Stimulated activated CD4-positive, alpha-beta T cell treated with anti-CD3 and anti-CD28 coated beads, Interleukin-4, amount 100 ng/mL, for 1 hour (primary cell): Measurements from ENCODE around the gene IL1RAPL1.

Experiments used
- DNase-seq: peaks from one replicate; pipeline ENCODE4 v3.0.0-alpha.2; 2020

Gene IL1RAPL1

DNA sequence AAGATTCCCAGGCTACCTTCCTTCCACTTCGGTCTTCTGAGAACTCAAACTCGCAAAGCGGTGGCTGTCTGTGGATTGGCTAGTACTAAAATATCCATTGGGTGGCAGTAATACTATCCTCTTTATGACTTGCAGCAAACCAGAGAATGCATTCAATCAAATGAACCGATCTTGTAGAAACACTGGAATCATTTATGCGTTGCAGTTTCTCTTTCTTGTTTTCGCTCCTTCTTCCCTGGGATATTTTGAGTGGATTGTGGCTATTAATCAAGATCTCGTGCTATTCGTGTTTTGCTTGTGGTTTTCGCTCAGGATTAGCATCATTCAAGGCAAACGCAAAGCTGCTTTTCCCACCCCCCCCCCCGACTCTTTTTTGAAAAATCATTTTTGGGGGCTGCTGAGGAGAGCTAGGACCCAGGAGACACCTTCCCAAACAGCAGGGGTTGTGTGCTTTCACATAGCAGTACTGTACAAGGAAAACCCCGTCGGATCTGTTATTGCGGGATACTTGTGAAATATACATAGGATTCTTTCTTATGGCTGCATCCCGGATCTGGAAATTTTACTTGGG lies at the start of gene IL1RAPL1:
TSS of gene IL1RAPL1 (plus strand) at position 466 of the 571 bp plus-strand sequence.
- no peak for DNase-seq

DNA sequence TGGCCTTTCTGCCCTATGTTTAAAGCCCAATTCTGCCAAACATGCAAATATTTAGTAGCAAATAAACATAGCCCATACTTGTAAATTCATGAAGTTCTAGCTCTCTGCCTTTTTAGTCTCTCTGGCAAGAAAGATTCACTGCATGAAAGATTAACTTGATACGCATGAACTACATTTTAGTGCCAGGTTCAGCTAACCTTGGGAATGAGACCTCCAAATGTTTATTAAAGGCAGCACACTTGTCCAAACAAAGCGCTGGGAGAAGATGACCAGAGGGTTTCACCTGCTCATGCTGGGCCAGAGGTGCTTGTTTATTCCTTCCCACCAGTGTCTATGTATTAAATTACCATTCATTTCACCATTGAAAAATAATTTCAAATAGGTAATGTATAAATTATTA lies 44.5 kb upstream of the IL1RAPL1 start:
- no peak for DNase-seq

DNA sequence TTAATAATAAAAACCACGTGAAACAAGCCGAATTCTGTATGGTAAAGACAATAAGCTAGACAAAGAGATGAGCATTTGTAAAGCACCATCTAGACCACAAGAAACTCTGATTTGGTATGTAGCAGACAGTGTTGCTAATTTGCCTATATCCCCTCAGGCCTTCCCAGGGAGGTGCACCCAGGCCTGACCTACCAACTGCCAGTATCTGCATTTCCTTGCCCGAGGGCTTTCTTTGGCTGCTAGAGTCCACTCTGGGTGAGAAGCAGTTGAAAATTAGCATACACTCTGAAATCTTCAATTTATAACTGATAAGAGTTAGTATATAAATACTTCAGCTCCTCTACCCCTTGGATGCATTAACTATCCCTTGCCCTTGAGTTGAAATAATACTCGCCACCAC lies 37.4 kb upstream of the IL1RAPL1 start:
- DNase-seq = no peak

DNA sequence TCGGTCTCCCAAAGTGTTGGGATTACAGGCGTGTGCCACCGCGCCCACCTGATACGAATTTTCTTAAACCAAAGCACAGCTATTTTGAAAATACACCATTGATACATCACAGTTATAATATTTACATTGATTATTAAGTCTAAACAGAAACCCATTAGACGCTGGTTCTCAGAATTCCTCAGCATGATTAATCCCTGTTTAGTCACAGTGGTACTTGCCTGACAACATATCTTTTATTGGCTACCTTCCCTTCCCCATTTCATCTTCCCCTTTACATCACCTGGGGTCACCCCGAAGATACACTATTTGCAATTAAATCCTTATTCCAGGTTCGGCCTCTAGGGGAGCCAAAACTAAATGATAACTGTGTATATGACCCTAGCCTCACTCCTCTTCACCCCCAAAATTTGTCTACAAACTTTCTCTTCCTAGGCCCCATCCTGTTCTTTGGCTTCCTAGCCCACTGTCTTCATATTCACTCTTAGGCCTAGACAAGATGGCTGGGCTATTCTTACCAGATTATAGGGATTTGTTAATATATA lies 36.8 kb upstream of the IL1RAPL1 start:
- DNase-seq = no peak

DNA sequence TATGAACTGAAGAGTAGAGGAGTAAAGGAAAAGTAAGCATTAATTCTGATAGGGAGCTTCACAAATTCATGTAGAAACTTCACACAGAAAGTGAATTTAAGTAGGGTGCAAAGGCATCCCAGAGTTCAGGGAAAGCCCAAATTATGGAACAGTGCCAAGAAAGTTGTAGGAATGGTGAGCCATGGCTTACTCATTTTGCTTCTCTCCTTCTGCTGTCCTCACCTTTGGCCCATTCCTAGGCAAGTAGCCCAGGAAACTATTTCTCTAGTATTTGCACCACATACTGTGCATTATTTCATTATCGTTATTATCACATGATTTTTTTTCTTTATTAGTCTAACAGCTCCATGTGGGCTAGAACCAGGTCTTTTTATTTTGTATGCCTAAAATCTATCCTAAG lies 34.9 kb upstream of the IL1RAPL1 start:
- DNase-seq = no peak

DNA sequence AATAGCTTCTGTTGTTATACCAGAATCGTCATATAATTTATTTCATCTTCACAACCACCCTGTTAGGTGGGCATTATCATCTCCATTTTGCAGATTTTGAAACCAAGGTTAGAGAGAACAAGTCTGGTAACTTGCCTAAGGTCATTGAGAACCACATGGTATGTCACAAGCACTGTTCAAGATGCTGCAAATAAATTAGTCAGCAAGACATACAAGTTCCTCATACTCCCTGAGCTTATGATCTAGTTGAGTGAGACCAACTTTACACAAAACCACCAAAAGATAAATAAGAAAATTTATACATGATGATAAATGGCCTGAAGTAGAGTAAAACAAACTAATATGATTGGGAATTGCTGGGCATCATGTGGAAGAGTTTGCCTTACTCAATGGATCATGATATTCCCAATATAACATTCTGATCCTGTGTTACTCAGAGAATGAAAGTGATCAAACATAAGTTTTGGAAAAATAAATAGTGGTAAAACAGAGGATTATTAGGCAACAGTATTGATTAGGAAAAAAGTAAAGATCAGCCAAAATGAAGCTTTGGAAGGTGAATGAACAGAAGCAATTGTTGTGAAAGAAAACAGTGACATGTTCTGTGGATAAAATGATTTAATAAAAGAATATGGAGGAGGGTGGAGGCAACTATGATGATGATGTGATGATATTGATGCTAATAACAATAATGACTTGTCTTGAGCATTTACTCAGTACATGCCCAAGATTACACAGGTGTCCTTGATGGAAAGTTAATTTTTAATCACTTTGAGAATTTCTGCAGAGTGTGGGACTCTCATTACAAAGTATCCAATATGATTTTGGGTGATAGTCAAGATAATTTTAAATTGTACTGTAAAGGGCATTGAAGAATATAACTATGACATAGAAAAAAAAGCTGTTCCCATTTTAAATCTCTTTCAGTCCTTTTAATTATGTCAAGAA lies 34.1 kb upstream of the IL1RAPL1 start:
- no peak for DNase-seq

DNA sequence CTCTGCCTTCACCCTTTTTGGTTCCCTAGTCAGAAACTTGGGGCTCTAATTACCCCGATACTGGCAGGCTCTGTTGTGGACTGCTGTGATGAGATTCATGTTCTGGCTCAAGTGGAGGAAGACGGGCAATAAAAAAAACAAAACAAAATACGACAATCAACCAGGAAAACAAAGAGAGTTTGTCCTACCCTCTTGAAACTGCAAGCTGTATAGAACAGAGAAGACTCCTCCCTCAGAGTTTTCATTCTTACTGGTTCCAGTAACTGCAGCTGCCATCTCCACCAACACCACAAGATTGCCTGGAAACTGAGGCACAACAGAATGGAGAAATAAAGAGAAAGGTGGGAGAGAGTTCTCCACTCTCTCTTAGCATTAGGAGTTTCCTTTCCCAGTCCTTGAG lies 11.1 kb upstream of the IL1RAPL1 start:
- DNase-seq = no peak

DNA sequence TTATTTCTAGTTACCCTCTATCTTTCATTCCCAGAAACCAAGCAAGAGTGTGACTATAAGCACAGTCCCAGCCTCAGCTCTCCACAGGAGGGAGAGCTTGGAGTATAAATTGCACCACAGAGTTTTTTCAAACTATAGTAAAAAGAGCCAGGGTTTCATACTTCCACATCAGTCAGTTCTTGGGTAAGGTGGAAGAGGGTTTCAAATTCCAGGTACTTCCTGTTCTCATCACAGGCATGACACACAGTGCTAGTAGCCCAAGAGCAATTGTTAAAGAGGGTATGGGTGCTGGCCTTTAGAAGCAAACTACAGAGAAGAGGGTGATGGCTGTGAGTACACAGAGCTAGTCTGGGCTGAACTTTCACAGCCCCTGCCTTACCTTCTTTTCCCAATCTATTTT lies 5.7 kb upstream of the IL1RAPL1 start:
- DNase-seq = no peak

DNA sequence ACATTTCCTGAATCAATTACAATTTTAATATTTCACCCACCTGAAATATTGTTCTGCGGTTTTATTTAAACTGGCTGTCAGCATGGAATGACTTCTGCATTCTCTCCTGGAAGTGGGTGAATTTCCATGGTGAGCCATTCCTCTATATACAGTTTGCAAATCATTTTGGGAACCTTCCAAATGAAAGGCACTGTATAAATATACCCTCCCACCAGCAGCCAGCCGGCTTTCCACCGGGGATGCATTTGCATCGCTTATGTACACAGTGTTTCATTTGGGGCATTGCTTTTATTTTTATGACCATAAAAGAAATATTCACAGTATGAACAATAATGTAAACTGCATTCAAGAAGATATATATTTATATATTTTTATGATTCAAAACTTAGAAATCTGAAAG lies 4.7 kb upstream of the IL1RAPL1 start:
- DNase-seq = no peak

DNA sequence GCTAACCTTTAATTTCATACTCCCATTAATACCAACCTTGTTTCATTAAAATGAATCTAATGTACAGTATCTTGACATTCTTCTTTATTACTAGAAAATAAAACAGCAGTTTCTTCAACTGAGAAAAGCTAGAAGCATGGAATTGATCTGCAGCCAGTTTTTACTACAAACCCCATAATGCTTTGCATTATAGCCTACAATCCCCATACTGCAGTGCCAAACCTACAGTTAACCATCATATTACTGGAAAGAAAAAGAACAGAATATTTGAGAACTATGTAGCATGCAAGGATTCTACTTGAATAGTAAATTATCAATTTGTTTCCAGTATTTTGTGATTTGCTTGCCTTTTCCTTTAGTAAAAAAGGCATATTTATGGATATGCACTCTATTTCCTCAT lies 3.2 kb upstream of the IL1RAPL1 start:
- no peak for DNase-seq

DNA sequence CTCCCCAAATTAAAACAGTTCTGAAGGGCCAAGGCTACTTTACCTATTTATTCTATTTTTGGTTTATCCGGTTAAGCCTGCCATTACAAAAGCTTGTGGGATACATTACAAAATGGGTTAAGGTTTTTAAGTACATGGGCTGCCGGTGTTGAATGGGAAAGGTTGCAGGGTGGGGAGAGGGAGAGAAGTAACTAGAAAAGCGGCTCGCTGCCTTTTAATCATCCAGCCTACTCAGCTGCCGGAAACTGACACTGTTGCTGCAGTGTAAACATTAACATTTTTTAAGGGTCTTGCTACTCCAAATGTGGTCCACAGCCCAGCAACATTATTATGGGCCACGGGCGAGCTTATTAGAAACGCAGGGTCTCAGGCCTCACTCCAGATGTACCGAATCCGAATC lies 1.5 kb upstream of the IL1RAPL1 start:
- no peak for DNase-seq

DNA sequence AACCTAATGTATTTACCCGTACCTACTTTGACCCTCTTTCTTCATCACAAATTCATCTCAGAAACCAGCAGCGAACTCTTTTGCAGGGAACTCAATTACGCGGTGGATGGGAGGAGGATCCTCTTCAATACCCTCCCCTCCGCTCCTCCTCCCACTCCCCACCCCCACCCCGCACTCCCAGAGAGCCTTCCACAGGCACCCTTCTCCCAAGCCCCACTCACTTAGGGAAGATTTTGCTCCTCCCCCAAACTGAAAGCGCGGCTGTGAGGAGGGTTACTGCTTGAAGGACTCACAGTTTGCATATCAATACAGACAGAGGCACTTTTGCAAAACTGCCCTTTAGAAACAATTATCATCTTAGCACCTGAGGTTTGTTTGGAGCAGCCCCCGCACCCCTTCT lies 960 bp upstream of the IL1RAPL1 start:
- DNase-seq = no peak

DNA sequence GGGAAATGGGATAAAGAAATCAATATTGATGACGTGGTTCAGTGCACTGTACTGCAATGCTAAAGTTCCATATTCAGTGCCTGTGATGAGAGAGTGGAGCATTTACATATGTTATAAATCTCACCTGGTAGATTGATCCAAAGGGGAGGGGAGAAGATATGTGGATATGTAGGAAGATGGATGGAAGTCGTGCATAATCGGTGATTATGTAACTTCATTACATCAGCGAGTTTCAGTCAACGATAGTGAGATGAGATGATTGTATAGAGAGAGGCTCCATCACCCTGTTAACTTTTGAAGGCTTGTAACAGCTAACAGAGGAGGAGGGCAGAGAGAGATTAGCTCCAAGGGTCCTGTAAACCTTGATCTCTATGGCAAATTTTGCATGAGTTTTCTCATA lies 1.8 kb downstream of the IL1RAPL1 start:
- no peak for DNase-seq

DNA sequence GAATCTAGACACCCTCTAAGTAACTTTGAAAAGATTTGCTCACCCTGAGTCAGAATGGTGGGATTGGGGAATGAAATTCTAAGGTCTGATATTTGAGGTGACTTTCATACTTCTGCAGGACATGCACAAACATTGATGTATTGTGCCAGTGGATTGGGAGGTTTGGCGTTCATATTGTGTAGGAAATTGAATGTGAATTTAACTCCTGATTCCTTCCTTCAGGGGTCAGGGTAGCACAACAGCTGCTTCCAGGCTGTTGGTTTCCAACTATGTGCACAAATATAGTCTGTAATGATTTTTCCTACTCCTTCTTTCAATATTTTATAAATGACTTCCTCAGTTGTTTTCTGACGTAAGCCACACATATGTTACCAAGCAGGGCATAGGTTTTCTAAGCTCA lies 3.1 kb downstream of the IL1RAPL1 start:
- DNase-seq = no peak

DNA sequence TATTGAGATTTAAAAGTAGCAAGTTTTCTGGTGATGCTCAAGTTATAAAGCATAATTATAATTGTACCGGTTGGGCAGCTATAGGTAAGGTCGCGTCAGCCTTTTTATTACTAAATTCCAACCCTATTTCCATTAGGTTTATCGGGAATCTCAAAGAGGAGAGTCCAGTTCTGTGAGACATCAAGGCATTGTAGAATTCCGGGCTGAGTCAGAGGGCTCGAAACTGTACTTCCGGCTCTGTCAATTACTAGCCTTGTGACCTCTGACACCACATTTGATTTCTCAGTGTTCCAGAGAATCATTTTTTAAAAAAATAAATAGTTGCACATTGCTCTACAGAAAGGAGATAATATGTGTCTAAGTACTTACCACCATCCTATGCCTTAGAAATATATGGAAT lies 4.3 kb downstream of the IL1RAPL1 start:
- no peak for DNase-seq

DNA sequence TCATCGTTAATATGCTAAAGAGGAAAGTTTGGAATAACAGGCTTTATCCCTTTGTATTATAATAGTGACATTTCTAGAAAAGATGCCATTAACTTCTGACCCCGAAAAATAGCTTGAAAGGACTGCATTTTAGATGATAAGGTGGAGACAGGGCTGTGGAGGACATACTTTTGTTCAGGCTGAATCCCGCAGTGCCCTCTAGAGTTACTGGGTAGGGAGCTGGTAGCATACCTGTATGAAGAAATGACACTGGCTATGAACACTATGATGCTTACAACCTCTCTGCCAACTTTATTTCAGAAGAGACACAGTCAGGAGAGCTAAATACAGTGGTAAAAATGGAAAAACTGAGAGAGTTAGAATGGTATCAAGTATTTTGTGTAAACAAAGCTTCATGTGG lies 8.1 kb downstream of the IL1RAPL1 start:
- no peak for DNase-seq

DNA sequence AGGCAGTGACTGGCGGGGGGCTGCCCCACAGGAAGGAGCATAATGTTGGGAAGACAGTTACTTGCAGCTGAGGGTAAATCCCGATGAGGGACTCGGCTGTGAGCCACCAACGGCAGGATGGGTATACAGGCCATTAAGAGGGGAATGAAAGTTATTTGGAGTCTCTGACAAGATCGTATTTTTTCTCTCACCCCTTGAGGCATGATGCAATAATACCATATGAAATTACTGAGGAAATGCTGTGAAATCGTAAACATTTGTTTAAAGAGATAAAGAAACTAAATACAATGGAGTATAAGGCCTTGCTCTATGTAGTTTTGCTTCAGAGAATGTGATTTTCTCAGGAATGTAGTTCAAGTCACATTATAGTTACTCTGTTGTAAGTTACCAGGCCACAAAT lies 12.7 kb downstream of the IL1RAPL1 start:
- no peak for DNase-seq

DNA sequence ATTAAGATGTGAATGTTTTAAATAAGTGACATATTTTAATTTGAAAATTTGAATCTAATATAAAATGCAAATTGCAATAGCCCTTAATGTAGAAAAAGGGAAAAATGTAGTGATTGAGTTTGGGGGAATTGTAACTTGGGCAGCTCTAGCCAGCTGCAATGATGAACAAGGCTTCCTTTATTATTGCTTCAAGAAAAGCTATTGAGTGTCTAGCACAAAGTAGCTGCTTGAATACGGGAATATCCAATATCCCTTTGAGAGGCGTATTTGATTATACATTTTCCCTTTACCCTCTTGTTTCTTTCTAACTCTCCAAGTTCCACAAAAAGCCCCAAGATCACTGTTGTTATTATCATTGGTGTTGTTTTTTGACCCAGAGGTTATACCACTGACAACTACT lies 21.8 kb downstream of the IL1RAPL1 start:
- DNase-seq = no peak

DNA sequence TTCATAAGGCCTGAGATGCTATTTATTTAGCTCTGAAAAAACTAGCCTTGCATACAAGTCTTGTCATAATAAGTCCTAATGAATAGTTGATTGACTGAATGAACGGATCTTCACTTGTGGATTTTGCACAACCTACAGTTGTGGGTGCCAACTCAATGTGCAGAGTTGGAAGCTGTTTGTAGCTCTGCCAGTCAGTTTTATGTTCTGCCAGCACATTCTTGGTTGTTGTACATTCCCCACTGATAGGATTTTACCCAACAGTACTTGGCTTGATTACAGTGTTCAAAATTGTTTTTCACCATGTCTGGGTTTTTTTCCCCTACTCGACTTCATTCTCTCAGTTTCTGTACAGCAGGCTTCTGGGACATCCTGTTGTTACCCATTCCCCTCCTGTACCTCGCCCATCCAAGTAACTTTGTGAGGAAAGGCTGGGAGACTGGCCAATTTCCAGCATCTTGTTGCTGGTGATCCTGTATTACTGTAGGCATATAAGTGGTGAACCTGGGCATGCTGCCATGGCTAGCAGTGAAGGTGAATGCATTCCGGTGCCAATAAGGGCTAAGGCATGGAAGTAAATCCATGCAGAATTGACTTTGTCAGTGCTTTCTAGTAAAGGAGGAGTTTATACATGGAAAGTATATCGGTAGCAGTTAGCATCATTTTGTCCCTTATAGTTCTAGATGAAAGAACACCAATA lies 22.8 kb downstream of the IL1RAPL1 start:
- DNase-seq = no peak

DNA sequence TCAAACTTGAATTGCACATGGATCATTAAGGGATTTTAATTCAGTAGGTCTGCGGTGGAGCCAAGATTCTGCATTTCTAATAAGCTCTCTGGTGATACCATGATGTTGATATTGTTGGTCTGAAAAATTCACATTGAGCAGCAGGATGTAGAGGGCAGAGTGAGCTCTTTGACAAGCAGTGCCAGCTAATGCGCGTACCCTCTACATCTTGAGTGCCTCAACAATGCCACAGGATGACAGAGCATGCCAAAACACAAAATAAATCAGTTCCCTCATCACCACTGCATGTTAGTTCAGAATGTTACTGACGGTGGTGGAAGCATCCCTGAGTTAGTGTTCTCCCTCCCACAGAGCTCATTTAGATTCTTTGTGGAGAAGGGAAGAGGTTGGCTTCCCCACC lies 23.5 kb downstream of the IL1RAPL1 start:
- no peak for DNase-seq

DNA sequence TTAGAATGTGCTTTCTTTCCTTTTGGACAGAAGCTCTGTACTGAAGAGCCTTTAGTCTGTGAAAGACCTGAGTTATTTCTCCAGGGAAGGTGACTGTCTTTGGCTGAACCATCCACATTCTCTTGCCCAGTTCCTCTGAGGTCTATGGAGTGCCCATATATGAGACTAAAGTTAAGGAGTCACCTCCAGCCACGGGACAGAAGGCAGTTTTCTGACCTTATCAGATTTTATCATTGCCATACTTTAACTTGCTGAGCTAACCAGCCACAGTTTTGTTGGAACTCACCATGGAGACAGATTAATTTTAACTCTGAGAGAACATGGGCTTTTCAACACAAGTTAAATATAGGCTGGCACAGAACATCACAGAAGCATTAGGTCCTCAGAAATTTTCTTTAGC lies 26.3 kb downstream of the IL1RAPL1 start:
- DNase-seq = no peak

DNA sequence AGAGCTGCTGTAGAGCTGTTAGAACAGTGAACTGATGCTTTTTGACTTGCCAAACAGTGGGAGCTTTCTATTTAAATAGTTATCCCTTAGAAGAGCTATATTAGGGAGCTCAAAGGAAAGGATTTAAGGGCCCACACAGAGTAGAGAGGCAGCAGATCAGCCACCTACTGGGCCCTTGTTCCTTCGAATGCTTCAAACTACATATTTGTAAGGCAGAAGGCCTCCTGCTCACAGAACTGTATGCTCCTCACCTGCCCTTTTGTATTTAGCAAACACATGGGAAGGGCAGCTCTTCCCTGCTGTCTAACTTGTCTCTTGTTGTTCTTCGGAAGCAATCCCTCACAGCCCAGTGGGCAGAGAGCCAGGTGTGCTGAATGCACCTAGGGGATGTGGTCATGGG lies 38.0 kb downstream of the IL1RAPL1 start:
- no peak for DNase-seq

DNA sequence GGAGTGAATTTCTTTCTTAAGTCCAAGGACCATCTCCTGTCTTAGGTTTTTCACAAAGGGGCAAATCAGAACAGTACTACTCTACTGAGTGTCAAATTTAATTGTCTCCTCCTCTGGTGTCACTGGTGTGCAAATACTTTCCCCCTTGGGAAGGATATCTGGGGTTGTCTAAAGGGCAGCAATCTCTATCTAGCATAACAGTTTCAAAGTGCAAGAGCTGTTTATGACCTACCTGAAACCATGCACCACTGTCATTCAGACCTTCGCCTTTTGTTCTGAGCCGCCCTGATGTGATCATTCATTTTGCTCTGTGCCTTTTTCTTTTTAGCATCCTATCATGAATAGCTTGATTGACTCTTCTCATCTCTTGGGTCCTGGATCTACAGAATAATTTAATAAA lies 39.3 kb downstream of the IL1RAPL1 start:
- no peak for DNase-seq

DNA sequence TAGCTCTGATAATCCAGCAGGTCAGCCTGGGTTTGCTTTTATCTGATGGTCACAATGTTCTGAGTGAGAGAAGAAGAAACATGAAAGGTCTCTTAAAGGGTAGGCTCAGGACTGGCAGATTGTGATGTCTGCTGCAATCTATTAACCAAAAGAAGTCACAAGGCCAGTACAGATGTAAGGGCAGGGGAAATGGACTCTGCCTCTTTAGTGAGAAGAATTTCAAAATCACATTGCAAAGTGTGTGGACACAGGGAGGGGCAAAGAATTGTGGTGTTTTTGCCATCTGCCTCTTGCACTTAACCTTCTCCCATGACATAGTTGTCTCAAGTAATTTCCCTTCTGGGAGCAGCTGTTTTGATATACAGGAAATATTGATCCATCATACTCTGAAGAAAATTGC lies 40.9 kb downstream of the IL1RAPL1 start:
- no peak for DNase-seq
